Body of pancreas (tissue), 4 donors: ENCODE results near the gene PARP2. TPM values are rescaled to one million over a fixed set of nuclear protein-coding genes. Genes with fewer than 3 reads are reported as not detected.

Experiments
- ATAC-seq: fragments of 150-250 bp; one replicate; pipeline ENCODE4 v1.9.1; 2016
- DNase-seq, 4 donors: peaks; one replicate each; pipeline ENCODE4 v3.0.0-alpha.2; 2019
- H3K27ac ChIP-seq, 4 donors: fragments of 200-600 bp; sonication (generic); 1 replicate in 3 of 4; 2 replicates in 1 of 4; pipeline versions ENCODE4 v1.5.1 to v1.6.1; 2016 to 2019; ENCODE audit warnings: mild to moderate bottlenecking in 1 of 4, mixed read lengths in 1 of 4, moderate library complexity in 1 of 4
- H3K27me3 ChIP-seq, 2 donors: fragments of 200-600 bp; sonication (generic); one replicate each; pipeline ENCODE4 v1.6.0; 2016; ENCODE audit warnings: mild to moderate bottlenecking in 1 of 2
- H3K36me3 ChIP-seq, 2 donors: fragments of 200-600 bp; sonication (generic); replicated peaks in 1 of 2; 2 replicates each; pipeline ENCODE4 v1.5.1; 2016; ENCODE audit warnings: low read depth in 2 of 2; ENCODE audit not compliant: insufficient read depth in 1 of 2
- H3K4me1 ChIP-seq: fragments of 200-600 bp; sonication (generic); one replicate; pipeline ENCODE4 v1.6.0; 2016
- H3K4me3 ChIP-seq, 2 donors: fragments of 200-600 bp; sonication (generic); 1 replicate in 1 of 2; 2 replicates in 1 of 2; pipeline ENCODE4 v1.5.1; 2016 to 2019
- H3K9me3 ChIP-seq, 3 donors: fragments of 200-600 bp; sonication (generic); 1 replicate in 2 of 3; 2 replicates in 1 of 3; pipeline ENCODE4 v1.5.1; 2016
- CTCF ChIP-seq, 7 experiments: fragments of 450-650 bp in 4 of 7; fragments of 200-600 bp in 3 of 7; sonication (generic) in 3 of 7; IDR thresholded peaks; one replicate each; pipeline ENCODE4 v1.5.1; 2016 to 2019; ENCODE audit warnings: antibody characterized with exemption in 7 of 7
- POLR2A ChIP-seq, 3 donors: fragments of 450-650 bp; IDR thresholded peaks; one replicate each; pipeline ENCODE4 v1.6.1; 2016; ENCODE audit warnings: antibody characterized with exemption in 3 of 3, mild to moderate bottlenecking in 2 of 3
- WGBS, 2 donors: methylation state at CpG; one replicate each; pipeline ENCODE4 v1.1.5; 2017; 5-methylcytosine and 5-hydroxymethylcytosine counted together
- intact Hi-C: fragments of 100-400 bp; cut with DNase I; formaldehyde crosslinking; loops from one replicate; pipeline ENCODE4 v1.15.1; 2023
- total RNA-seq, 2 donors: library from RNA; depleted of rRNA; stranded (reverse); fragments of >200 nt; gene quantifications; one replicate each; pipeline ENCODE4 v1.1.0, GENCODE V29; 2016

Gene PARP2
- 10 to 100 TPM in 1 of 2 donors, 1 to 10 TPM in 1; 5.6 to 11.7 TPM for total RNA-seq

GRCh38 chr14:20343092-20343861 is at the start of gene PARP2:
TSS of gene PARP2 (plus strand) at chr14:20343635. CDS start at chr14:20343642, 7 bp downstream.
- Histone ChIP-seq H3K4me1 (peaks cover 11% of the 10 kb centered on the region), H3K27ac (peak within 1 kb of the TSS; percentile 85 to 91 (median 89)), H3K27me3 (no peaks in the 10 kb centered on the region), H3K9me3 (no peaks in the 10 kb centered on the region), H3K4me3 (peak within 1 kb of the TSS; percentile 59 to 79), H3K36me3 (peaks cover 0 to 2% of the 10 kb centered on the region in 2 donors)
- peak; percentile 93 for ATAC-seq
- WGBS, 2 donors: 0 to 1% methylated on average over 18 to 50 of the region's 50 CpGs
- peak; percentile 96 to 99 (median 98) for DNase-seq
- TF ChIP-seq CTCF (IDR thresholded peaks at IDR 0.05) (peak in 2 of 7 experiments; percentile 1 to 7), POLR2A (IDR thresholded peaks at IDR 0.05) (peak; percentile 98)
- intact Hi-C loops: no loop called here

- TF ChIP-seq CTCF (IDR thresholded peaks at IDR 0.05) (no peak), POLR2A (IDR thresholded peaks at IDR 0.05) (no peak)
- Histone ChIP-seq H3K4me1 (no peaks in the 10 kb centered on the region), H3K4me3 (no peak overlapping the region), H3K27ac (no peak overlapping the region), H3K27me3 (no peaks in the 10 kb centered on the region), H3K9me3 (no peaks in the 10 kb centered on the region), H3K36me3 (peaks cover 5 to 38% of the 10 kb centered on the region in 2 donors)
- no peak for DNase-seq
- WGBS, 2 donors: 91 to 93% methylated on average over 2 of the region's 2 CpGs
- no peak for ATAC-seq
- intact Hi-C loops: no loop called here
These were observed 48.8 kb upstream of the PARP2 start for GRCh38 chr14:20294636-20295035.

GRCh38 chr14:20295067-20295466 is 48.4 kb upstream of the PARP2 start:
- no peak for ATAC-seq
- no peak for DNase-seq
- no peak overlapping the region for H3K27ac ChIP-seq
- no peaks in the 10 kb centered on the region for H3K27me3 ChIP-seq
- TF ChIP-seq POLR2A (IDR thresholded peaks at IDR 0.05): no peak
- TF ChIP-seq CTCF (IDR thresholded peaks at IDR 0.05): no peak
- no peaks in the 10 kb centered on the region for H3K9me3 ChIP-seq
- WGBS, 2 donors: 76 to 77% methylated on average over 4 of the region's 4 CpGs
- intact Hi-C loops: no loop called here
- H3K36me3 ChIP-seq: peaks cover 5 to 36% of the 10 kb centered on the region in 2 donors
- H3K4me3 ChIP-seq: no peak overlapping the region
- H3K4me1 ChIP-seq: no peaks in the 10 kb centered on the region

GRCh38 chr14:20302042-20302755 is 41.2 kb upstream of the PARP2 start:
- ATAC-seq: no peak
- no peak for DNase-seq
- WGBS, 2 donors: 83 to 95% methylated on average over 1 of the region's 1 CpG
- Histone ChIP-seq H3K4me3 (no peak overlapping the region), H3K27ac (no peak overlapping the region), H3K9me3 (no peaks in the 10 kb centered on the region), H3K4me1 (peaks cover 17% of the 10 kb centered on the region), H3K27me3 (no peaks in the 10 kb centered on the region), H3K36me3 (peaks cover 0 to 10% of the 10 kb centered on the region in 2 donors)
- TF ChIP-seq CTCF (IDR thresholded peaks at IDR 0.05) (no peak), POLR2A (IDR thresholded peaks at IDR 0.05) (no peak)
- intact Hi-C loops: no loop called here
